ENCODE measurements around the gene DNAJC8.

DNAJC8 gene

GRCh38 chr1:28249013-28249865 lies 16.4 kb upstream of the DNAJC8 start:
- no peak for DNase-seq

- DNase-seq, result peak; percentile 63
Measured at GRCh38 chr1:28248273-28249012, 15.6 kb upstream of the DNAJC8 start.

- DNase-seq, result no peak
Measured at GRCh38 chr1:28247612-28248272, 14.9 kb upstream of the DNAJC8 start.

GRCh38 chr1:28246427-28246832 lies 13.6 kb upstream of the DNAJC8 start:
- DNase-seq, result no peak

- DNase-seq, result no peak
Measured at GRCh38 chr1:28244549-28245251, 11.9 kb upstream of the DNAJC8 start.

GRCh38 chr1:28243685-28244311 lies 11.0 kb upstream of the DNAJC8 start:
- no peak for DNase-seq

- no peak for DNase-seq
Measured at GRCh38 chr1:28241638-28242241, 8.9 kb upstream of the DNAJC8 start.

- no peak for DNase-seq
Measured at GRCh38 chr1:28240024-28240423, 7.2 kb upstream of the DNAJC8 start.

GRCh38 chr1:28239004-28239403 lies 6.2 kb upstream of the DNAJC8 start:
- no peak for DNase-seq

- no peak for DNase-seq
Measured at GRCh38 chr1:28236656-28237322, 4.0 kb upstream of the DNAJC8 start.

- peak; percentile 95 for DNase-seq
Measured at GRCh38 chr1:28235755-28236655, 3.2 kb upstream of the DNAJC8 start, which contains the start of gene ATP5IF1. ATP5IF1 (plus strand) TSS chr1:28236124; CDS start chr1:28236184, 60 bp downstream.

GRCh38 chr1:28233264-28233606 lies 406 bp upstream of the DNAJC8 start:
- no peak for DNase-seq

GRCh38 chr1:28229996-28230395 lies 2.8 kb downstream of the DNAJC8 start:
- no peak for DNase-seq

GRCh38 chr1:28229089-28229488 lies 3.7 kb downstream of the DNAJC8 start:
- DNase-seq, result no peak

GRCh38 chr1:28213315-28213714 lies 19.5 kb downstream of the DNAJC8 start:
- DNase-seq, result no peak

- no peak for DNase-seq
Measured at GRCh38 chr1:28209700-28210099, 23.1 kb downstream of the DNAJC8 start.

- DNase-seq, result peak; percentile 54
Measured at GRCh38 chr1:28208818-28209441, 23.9 kb downstream of the DNAJC8 start.

- no peak for DNase-seq
Measured at GRCh38 chr1:28205243-28205642, 27.6 kb downstream of the DNAJC8 start.

- no peak for DNase-seq
Measured at GRCh38 chr1:28200234-28200873, 32.5 kb downstream of the DNAJC8 start.

Measured in GDM1 (cell line).